NCI-H345 treated with DMSO at 0.1 percent for 48 hours (cell line): Measurements from ENCODE around the gene STXBP1.

ENCODE experiments used
- DNase-seq: peaks from one replicate; lab custom pipeline; 2025; ENCODE audit not compliant: unreplicated experiment; lab: John Stamatoyannopoulos, UW

Gene STXBP1

GRCh38 chr9:127712371-127712770, 100.3 kb downstream of the STXBP1 start:
- DNase-seq: no peak

GRCh38 chr9:127712867-127713266, 100.8 kb downstream of the STXBP1 start:
- no peak for DNase-seq

GRCh38 chr9:127714020-127714750, 102.1 kb downstream of the STXBP1 start:
- no peak for DNase-seq

- no peak for DNase-seq
Measured at GRCh38 chr9:127714951-127715469, 102.9 kb downstream of the STXBP1 start.

GRCh38 chr9:127715470-127716337, 103.6 kb downstream of the STXBP1 start, which contains the start of the genes PTRH1 and TTC16:
TSS of gene PTRH1 (minus strand) at chr9:127715663. CDS start at chr9:127715639, 24 bp downstream.
TSS of gene TTC16 (plus strand) at chr9:127716079. CDS start at chr9:127716146, 67 bp downstream.
- DNase-seq: peak; percentile 90

- no peak for DNase-seq
Measured at GRCh38 chr9:127716412-127716811, 104.3 kb downstream of the STXBP1 start.

- DNase-seq: no peak
Measured at GRCh38 chr9:127717766-127718165, 105.7 kb downstream of the STXBP1 start.

- DNase-seq: no peak
Measured at GRCh38 chr9:127720031-127720864, 108.2 kb downstream of the STXBP1 start.

GRCh38 chr9:127720865-127721227, 108.8 kb downstream of the STXBP1 start:
- no peak for DNase-seq

GRCh38 chr9:127721391-127721821, 109.3 kb downstream of the STXBP1 start:
- DNase-seq: no peak

- DNase-seq: no peak
Measured at GRCh38 chr9:127722055-127722745, 110.1 kb downstream of the STXBP1 start.

- no peak for DNase-seq
Measured at GRCh38 chr9:127723013-127723412, 110.9 kb downstream of the STXBP1 start.

- no peak for DNase-seq
Measured at GRCh38 chr9:127723444-127723843, 111.4 kb downstream of the STXBP1 start.

- no peak for DNase-seq
Measured at GRCh38 chr9:127724012-127724411, 111.9 kb downstream of the STXBP1 start.

GRCh38 chr9:127726871-127727270, 114.8 kb downstream of the STXBP1 start:
- no peak for DNase-seq

- no peak for DNase-seq
Measured at GRCh38 chr9:127728808-127729207, 116.7 kb downstream of the STXBP1 start.

- DNase-seq: no peak
Measured at GRCh38 chr9:127729522-127730256, 117.6 kb downstream of the STXBP1 start.

GRCh38 chr9:127730262-127730661, 118.2 kb downstream of the STXBP1 start:
- no peak for DNase-seq

- DNase-seq: no peak
Measured at GRCh38 chr9:127730799-127731410, 118.8 kb downstream of the STXBP1 start.
